Esophagus mucosa (tissue), 1 donor: ENCODE results near the gene PRSS8. TPM values are rescaled to one million over a fixed set of nuclear protein-coding genes. Genes with fewer than 3 reads are reported as not detected.
"Not testable (repeated sequence)": the region's sequence is repeated elsewhere in the genome, so short reads cannot be mapped to it uniquely, and the experiment has no call there.

Source experiments
- ATAC-seq: fragments of 200-7000 bp; cut with Tn5 transposase; one replicate; pipeline ENCODE4 v1.9.1; 2020
- total RNA-seq: library from RNA; stranded (reverse); gene quantifications from one replicate; pipeline ENCODE4 v1.2.4, GENCODE V29; 2023
- donor health status: DM: yes; HTN: yes; CAD: no.

PRSS8 gene
- total RNA-seq, 1 donor from 2014 or later, result 59.3 TPM

DNA sequence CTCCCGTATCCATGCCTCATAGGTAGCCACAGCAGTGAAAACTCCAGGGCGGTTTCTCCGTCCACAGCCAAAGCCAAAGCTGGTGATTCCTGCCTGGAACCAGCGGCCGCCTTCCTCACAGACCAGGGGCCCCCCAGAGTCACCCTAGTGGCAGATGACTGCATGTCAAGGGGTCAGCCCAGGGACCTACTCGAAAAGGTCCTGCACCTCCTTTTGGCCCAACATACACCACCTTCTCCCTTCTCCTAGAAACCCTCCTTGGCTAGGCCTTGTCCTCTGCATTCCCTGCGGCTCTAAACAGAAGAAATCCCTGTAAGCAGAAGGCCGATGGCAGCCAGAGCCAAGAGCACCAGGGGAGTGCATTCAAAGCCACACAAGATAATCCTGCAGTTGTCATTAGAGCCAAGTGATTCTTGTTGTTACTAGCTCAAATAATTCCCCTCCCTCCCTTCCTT is 8.2 kb upstream of the PRSS8 start:
- no peak for ATAC-seq

DNA sequence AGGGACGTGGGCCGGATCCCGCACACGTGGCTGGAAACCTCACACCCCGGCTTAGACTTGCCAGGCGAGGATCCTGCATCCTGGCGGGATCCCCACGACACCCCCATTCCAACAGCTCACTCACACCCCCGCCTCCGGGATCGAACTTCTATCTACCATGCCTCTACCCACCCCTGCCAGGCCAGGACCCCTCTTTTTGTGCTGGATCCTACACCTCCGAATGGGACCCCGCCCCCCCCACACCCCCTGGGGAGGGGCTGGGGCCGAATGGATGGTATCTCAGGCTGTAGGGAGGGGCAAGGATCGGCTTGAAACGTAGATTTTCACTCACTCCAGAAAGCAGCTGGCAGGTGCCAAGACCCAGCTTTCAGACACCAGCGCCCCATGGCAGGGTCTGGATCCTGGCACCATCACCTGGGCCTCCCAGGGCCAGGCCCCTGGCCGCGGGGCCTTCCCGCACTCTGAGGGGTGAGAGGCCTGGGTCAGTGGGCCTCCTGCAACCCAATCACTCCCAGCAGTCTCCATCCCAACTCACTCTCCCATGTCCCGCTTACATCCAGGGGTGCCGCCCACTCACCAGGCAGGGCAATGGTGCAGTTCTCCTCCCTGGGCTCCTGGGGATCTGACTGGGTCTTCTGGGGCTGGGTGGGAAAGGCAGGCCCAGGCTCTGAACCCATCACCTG is 7.6 kb upstream of the PRSS8 start:
- no peak for ATAC-seq

DNA sequence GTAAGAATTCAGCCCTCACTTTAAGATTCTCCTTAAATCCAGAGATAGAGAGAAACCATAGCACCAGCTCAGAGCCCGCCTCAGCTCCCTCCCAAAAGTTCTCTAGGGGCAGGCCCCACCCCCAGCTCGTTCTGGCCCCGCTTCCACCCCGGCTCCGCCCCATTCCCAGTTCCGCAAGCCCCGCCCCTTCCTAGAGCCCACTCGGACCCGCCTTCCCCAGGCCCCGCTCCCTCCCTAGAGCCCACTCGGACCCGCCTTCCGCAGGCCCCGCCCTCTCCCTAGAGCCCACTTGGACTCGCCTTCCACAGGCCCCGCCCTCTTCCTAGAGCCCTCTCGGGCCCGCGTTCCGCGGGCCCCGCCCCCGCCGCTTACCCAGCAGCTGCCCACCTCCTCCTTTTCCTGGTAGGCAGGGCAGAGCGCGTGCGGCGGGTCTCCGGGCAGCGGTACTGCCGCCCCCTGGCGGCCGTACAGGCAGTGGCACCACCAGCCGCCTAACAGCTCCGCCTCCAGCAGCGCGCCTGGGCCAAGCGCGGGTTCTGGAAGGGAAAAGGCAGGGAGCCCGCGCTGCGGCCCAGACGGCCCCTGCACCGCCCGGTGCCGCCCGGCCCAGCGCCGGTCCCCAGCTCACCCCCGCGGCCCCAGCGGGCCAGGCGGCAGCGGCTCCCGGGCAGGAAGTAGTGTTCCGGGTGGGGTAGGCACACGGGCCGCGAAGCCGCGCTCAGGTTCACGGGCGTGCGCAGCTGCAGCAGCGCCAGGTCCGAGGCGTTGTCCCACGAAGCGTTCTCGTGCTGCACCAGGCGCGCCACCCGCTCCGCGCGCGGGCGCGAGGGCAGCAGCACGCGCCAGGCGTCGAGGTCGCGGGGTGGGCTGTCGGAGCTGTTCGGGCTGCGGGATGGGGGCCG is 6.8 kb upstream of the PRSS8 start:
- ATAC-seq, result peak; percentile 93

DNA sequence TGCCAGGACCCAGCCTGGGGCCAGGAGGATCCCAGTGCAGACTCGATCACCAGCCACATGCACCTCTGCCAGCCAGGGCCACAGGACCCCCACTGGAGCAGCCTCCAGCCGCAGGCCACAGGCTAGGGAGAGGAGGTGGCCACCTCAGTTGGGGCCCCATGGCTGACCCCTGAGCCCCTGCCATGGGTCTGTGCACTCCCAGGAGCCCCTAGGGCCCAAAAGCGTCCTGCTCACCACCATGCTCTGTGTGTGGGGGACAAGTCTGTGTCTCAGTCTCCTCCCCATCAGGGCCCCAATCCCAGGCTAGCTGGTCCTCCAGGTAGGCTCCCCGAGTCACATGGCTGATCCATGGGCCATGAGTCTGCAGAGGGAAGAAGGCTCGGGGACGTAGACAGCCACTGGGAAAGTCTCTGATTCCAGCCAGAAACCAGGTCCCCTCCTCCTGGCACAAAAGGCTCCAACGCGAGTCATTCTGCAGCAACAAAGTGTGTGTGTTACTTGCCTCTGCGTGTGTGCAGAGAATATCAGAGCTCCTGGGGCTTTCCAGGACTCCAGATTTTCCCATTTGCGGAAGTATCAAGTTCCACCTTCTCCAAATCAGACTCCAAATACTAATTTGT is 6.1 kb upstream of the PRSS8 start:
- peak; percentile 3 for ATAC-seq

DNA sequence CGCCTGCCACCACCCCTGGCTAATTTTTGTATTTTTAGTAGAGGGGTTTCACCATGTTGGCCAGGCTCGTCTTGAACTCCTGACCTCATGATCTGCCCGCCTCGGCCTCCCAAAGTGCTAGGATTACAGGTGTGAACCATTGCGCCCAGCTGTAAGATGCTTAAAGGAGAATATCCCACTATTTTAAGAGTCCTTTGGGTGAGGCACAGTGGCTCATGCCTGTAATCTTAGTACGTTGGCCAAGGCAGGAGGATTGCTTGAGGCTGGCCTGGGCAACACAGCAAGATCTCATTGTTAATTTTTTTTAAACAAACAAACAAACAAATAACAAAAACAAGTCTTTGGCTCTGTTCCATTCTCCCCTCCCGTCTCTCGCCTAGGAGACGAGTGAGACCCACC is 5.5 kb upstream of the PRSS8 start:
- ATAC-seq, result not testable (repeated sequence)

DNA sequence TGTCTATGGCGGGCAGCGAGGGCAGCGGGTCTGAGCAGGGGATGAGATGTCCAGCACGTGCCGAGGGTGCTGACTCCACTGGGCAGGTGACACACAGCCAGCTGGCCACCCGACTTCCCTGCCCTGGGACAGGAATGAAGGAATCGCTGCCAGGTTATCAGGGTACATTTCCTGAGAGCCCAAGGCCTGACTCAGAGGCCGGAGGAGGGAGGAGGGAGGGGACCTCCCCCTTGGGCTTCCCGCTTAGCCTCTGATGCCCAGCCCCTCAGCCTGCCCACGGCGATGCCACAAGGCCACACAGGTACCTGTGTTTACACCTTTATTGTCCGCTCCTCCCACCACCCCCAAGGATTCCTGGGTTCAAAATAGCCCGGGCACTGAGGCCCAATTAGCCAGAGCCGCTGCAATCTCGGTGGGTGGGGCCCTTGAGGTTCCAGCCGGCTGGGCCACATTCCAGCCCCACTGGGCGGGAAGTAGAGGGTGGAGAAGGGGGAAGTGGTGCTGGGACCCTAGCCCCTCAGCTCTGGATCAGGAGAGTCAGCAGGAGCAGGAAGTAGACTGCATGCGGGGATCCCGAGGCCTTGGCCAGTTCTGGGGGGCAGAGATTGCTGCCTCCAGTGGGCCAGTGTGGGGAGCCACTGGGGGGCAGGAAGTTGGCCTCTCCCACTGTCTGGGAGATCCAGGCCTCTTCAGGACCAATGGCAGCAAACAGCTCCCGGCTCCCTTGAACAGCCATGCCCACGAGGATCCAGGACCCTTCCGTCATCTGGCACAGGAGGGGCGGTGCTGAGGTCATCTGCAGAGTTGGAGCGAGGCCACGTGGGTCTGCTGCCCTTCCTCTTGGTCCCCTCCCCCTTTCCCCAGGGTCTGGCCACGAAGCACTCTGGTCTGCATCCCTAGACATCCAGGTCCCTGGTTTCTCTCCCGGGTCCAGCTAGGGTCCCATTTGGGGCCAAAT is 3.4 kb upstream of the PRSS8 start:
- ATAC-seq, result peak; percentile 41

DNA sequence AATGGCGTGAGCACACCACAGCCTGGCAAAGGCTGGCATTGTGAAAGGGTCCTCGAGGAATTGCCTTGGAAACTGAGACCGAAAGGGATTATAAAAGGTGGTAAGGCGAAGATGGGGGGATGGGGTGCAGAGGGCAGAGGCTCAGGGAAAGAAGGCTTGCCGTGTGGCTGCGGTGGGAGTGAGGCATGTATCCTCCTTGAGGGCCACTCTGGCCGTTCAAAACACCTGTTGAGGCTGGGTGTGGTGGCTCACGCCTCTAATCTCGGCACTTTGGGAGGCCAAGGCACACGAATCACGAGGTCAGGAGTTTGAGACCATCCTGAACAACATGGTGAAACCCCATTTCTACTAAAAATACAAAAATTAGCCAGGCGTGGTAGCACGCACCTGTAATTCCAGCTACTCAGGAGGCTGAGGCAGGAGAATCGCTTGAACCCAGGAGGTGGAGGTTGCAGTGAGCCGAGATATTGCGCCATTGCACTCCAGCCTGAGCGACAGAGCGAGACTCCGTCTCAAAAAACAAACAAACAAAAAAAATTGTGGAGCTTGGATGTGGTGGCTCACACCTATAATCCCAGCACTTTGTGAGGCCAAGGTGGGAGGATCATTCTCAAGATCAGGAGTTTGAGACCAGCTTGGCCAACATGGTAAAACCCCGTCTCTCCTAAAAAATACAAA is 1.4 kb upstream of the PRSS8 start:
- not testable (repeated sequence) for ATAC-seq

DNA sequence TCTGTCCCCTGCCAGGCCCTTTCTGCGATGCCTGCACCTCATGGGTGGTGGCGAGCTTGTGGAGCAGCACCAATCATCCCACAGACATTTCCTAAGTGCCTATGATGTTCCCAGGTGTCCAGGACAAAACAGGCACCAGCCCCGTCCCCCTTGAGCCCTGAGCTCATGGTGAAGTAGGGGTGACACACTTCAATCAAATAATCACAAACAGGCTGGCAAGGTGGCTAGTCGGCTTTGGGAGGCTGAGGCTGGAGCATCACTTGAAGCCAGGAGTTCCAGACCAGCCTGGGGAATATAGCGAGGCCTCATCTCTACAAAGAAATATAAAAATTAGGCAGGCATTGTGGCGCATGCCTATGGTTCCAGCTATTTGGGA is 748 bp upstream of the PRSS8 start:
- ATAC-seq, result no peak

DNA sequence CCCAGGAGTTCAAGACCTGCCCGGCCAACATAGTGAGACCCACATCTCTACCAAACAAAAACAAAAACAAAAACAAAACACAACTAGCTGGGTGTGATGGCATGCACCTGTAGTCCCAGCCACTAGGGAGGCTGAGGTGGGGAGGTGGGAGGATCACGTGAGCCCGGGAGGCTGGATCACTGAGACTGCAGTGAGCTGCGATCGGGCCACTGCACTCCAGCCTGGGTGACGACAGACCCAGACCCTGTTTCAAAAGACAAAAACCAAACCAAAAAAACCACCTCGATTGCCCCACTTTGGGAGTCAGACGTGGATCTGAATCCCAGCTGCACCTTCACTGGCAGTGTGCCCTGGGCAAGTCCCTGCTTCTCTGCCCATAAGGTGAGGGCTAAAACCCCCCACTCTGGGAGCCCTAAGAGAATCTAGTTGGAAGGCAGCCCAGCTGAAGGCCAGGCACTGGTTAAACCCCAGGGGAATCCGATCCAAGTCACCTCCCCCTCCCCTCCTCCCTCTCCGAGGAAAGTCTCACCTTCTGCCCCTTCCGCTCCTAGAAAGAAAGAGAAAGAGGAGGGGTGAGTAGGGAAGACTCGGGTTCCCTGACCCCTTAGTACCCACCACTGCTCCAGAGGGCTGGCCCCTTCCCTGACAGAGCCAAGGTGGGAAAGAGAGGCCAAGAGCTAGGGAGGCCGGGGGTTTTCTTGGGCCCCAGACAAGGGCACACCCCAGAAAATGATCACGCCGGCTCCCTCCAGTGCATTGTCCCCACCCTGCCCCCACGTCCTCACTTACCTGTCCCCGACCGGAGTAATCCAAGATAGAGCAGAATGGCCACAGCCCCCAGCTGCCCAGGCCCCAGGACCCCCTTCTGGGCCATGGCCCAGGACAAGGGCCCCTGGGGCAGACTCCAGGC is 647 bp downstream of the PRSS8 start:
- ATAC-seq, result peak; percentile 30

DNA sequence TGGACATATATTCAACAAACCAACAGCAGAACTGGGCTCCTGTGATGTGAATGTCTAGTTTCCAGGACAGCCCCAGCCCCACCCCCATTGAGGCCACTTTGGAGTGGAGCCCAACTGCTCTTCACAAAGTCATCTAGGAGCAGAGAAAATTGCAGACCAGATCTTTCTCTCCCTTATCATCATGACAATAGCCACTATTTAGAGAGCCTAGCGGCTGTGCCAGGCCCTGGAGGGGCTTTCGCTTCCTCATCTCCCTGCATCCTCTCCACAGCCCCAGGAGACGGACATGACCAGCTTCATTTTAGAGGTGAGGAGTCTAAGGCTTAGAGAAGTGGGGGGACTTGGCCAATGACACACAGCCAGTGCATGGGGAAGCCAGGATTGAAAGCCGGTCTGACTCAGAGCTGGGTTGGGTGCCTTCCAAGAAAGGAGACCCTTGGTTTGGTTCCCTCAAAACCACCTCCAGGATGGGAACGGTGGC is 1.4 kb downstream of the PRSS8 start:
- ATAC-seq, result no peak

DNA sequence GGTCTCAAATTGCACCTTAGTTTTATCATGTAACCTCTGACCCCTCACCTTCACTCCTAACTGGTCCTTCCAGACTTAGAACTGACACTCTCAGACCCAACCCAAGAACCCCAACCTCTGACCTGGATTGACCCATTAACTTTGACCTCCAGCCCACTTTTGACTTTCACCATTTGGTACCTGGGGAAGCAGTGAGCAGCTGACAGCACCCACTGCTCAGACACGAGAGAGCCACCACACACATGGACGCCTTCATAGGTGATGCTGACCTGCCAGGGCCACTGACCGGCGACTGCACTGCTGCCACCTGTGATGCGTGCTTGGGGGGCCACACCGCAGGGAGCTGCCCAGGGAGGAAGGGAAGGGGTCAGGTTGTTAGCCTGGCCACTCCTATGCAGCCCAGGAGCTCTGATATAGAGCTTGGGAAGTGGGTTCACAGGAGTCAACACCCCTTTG is 2.5 kb downstream of the PRSS8 start:
- no peak for ATAC-seq

DNA sequence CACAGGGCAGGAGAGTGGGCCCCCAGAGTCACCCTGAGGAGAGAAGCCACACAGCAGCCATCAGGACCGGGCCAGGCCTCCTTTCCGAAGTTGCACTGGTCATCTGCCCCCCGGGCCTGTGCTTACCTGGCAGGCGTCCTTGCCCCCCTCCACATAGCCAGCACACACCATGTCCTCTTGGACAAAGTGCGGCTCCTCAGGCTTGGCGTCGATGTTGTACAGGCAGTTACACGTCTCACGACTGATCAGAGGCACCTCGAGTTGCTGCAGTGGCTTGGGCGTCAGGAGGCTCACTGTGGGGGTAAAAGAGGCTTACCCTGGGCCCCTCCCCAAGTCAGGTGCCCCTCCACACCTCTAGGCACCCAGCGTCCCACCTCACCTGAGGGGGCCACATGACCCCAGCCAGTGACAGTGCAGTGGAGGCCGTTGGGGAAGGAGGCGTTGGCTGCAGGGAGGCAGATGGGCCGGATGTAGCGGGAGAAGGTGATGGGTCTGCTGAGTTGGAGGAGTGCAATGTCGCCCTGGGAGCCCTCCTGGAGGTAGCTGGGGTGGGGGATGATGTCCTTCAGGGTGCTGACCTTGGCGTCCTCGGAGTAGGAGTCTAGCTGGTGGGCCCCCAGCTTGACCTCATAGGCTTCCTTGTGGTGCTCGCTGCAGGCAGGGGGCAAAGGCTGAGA is 3.1 kb downstream of the PRSS8 start:
- ATAC-seq, result no peak

DNA sequence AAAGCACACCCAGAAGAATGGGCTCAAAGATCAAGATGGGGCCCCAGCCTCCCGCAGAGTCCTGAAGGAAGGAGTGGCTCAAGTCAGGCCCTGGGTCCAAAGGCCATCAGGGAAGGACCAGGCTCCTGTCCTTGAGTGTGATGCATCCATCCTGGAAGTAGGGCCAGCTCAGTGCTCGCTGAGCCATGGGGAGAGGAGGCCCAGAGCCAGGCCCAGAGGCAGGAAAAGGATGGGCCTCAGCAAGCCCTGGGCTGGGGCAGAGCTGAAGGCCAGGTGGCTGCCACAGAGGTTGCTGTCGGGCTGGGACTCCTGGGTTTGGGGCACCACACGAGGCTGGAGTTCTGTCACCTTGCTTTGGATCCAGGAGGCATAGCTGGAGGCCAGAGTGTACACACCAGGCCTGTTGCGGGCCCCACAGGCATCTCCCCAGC is 3.7 kb downstream of the PRSS8 start:
- ATAC-seq, result peak; percentile 15

DNA sequence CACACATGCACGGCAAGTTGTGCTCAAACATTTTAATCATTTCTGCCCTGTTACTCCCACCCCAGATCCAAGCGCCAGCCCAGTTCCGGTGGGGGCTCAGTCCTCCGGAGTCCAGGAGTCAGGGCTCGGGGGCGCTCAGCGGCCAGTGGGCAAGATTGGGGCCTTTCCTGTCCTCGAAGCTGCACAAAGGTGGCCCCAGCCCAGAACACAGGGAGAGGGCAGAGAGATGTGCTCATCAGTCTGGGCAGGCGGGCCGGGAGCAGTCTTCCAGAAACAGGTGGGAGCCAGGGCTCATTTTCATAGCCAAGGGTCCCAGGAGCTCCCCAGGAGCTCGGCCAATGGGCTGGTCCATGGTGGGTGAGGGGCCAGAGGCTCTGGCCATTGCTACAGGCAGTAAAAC is 4.1 kb downstream of the PRSS8 start:
- no peak for ATAC-seq

DNA sequence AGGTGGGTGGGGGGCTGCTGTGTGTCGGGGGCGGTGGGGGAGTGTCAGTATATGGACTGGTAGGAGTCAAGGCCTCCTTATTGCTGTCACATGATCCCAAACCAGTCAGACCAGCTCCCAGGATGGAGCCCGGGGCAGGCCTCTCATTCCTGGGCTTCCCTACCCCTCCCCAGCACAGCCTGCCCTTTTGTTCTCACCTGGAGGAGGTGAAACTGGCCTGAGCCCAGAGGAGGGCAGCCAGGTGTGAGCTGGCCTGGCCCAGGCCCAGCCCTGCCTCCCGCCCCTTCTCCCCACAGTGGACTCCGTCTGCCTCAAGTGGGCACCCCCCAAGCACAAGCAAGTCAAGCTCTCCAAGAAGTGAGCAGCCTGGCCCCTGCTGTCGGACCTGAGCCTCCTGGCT is 4.6 kb downstream of the PRSS8 start:
- peak; percentile 74 for ATAC-seq

DNA sequence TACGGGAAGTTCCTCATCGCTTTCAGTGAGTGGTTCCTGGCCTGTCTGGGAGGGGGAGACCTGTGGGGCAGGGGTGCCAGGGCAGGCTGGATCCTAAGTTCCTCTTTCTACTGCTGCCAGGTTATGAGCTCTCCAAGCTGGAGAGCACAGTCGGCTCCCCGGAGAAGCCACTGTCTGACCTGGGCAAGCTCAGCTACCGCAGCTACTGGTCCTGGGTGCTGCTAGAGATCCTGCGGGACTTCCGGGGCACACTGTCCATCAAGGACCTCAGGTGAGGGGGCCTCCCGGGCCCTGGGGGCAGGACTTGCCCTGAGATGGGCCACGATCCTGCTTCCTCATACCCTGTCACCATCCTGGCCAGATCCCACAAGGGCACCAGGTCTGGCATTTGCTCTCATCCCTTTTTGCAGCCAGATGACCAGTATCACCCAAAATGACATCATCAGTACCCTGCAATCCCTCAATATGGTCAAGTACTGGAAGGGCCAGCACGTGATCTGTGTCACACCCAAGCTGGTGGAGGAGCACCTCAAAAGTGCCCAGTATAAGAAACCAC is 5.1 kb downstream of the PRSS8 start:
- peak; percentile 5 for ATAC-seq

DNA sequence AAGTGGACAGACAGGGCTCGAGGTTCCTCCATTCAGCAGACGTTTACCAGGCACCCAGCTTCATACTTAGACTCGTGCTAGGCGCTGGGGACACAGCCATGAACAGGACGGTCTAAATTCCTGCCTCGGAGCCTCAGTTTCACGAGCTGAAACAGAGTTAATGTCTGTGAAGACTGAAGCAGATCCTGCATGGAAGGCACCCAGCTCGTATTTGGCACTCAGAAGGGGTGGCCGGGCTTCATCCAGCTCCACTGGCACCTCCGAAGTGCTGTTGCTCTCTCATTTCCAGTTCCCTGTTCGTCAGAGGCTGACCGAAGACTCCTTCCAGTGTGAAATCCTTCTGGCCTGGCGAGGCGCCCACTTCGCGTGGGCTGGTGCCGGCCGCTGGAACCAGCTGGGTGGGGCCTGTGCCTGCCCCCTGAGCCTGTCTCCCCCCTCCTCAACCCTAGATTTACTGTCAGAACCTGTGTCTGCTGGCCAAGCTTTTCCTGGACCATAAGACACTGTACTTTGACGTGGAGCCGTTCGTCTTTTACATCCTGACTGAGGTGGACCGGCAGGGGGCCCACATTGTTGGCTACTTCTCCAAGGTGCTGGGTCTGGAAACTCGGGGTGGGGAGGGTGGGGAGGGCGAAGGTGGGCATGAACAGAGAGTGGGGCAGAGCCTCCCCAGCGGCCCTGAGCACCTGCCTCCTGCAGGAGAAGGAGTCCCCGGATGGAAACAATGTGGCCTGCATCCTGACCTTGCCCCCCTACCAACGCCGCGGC is 5.8 kb downstream of the PRSS8 start:
- ATAC-seq, result no peak
